ENCODE measurements around the gene SDF2L1.
"Not testable (repeated sequence)": the region's sequence is repeated elsewhere in the genome, so short reads cannot be mapped to it uniquely, and the experiment has no call there.

DNA sequence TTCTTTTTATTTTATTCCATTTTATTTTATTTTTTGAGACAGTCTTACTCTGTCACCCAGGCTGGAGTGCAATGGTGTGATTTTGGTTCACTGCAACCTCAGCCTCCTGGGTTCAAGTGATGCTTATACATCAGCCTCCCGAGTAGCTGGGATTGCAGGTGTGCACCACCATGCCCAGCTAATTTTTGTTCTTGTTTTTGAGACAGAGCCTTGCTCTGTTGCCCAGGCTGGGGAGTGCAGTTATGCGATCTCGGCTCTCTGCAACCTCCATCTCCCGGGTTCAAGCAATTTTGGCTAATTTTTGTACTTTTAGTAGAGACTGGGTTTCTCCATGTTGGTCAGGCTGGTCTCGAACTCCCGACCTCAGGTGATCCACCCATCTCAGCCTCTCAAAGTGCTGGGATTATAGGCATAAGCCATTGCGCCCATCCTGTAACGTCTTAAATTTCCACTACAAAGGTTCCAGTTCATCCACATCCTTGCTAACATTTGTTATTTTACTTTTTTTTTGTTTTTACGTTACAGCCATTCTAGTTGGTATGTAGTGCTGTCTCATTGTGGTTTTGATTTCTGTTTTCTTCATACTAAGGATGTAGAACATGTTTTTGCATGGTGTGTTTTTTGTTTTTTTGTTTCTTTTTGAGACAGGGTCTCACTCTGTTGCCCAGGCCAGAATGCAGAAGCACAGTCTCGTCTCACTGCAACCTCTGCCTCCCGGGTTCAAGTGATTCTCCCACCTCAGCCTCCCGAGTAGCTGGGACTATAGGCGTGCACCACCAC, 45.6 kb upstream of the SDF2L1 start:
- not testable (repeated sequence) for TF ChIP-seq YY1 (IDR thresholded peaks at IDR 0.05; ENCODE audit: insufficient read depth, insufficient read length); ZNF274 (IDR thresholded peaks at IDR 0.05; ENCODE audit: low read depth, low read length); SUZ12 (IDR thresholded peaks at IDR 0.05; ENCODE audit: extremely low read depth, insufficient read depth, insufficient read length)
